ENCODE results near the gene CRYBA2.

Gene CRYBA2

GRCh38 chr2:218999021-218999880 is 6.0 kb upstream of the CRYBA2 start:
- DNase-seq (ENCODE audit: low read depth) = no peak

GRCh38 chr2:218998414-218999002 is 5.3 kb upstream of the CRYBA2 start:
- DNase-seq (ENCODE audit: low read depth) = no peak

DNA sequence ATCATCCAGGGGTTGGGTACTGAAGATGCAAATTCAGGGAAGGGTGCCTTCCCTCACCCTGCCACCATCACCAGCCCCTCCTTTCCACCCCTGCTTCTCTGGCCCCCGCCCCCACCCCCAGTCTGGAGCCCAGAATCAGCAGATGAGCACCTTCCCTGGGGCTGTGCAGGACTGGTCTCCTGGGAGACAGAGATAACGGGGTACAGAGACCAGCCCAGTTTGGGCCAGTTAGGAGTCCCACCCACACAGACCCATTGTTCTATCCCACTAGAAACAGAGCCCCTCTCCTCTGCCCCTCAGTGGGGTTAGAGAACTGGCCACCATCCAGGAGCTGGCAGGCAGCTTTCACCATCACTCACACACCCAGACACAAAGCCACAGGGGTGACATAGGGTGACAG is 4.5 kb upstream of the CRYBA2 start:
- DNase-seq (ENCODE audit: low read depth) = no peak

DNA sequence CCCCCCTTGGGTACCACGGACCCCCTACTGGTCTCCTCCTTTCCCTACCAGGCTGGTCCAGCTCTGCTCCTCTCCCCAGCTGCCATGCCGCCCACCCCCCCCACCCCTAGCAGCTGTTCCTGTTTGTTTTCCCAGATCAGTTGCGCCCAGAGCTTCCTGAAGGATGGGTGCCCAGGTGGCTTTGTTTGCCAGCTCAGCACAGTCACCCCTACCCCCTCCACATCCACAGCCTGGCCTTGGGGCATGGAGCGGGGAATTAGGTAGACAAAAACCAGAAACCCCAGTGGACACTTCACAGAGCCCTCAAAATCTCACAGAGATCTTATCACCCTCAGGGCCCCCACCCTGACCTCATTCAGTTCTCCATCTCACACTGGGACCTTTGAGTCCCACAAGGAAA is 3.7 kb upstream of the CRYBA2 start:
- no peak for DNase-seq (ENCODE audit: low read depth)

DNA sequence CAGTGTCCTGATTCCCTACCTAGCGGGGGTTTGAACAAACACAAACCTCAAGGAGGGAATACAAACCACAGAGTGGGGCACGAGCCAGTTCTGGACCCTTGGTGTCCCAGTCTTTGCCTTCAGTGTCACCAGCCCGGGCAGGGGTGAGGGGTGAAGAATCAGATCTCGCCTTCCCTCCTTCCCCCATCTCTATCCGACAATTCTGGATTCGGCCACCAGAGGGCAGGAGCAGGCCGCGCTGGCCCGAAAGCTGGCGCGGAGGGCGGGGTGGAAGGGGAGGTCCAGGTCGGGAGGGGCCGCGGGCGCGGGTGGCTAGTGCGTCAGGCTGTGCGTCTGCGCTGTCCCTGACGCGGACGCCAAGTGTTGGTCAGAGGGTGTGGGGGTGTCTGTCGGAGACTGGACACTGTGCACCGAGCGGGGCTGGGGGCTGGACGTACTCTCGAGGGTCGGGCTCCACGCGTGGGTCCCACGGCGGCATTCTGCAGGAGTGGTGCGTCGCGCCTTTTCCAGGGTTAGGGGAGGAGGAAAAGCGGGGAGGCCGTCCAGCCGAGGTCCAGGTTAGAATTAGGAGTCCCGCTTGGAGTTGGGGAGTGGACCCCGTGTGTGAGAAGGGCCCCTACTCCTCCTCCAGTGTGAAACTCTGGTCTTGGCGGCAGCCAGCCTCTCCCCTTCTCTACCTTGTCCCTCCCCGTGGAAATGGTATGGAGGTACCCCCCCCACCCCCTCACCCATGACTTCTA is 2.9 kb upstream of the CRYBA2 start:
- peak; percentile 67 for DNase-seq (ENCODE audit: low read depth)

DNA sequence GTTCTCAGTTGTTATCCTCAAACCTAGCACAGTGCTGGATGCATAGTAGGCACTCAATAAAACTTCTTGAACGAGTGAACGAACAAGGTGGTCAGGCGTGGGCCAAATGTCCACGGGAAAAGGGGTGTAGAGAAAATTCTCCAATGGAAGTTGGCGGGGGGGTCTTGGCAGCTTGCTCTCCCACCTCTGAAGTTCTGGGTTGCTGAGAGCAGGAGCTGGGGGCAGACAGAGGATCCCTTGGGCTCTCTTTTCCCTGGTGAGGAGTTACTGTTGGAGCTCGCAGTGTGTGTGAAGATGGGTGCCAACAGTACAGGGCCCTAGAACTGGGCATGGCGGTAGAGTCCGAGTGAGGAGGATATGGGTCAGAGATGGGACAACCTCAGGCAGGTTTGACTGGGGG is 2.3 kb upstream of the CRYBA2 start:
- DNase-seq (ENCODE audit: low read depth) = no peak

GRCh38 chr2:218992703-218993344 is 398 bp downstream of the CRYBA2 start:
- DNase-seq (ENCODE audit: low read depth) = no peak

DNA sequence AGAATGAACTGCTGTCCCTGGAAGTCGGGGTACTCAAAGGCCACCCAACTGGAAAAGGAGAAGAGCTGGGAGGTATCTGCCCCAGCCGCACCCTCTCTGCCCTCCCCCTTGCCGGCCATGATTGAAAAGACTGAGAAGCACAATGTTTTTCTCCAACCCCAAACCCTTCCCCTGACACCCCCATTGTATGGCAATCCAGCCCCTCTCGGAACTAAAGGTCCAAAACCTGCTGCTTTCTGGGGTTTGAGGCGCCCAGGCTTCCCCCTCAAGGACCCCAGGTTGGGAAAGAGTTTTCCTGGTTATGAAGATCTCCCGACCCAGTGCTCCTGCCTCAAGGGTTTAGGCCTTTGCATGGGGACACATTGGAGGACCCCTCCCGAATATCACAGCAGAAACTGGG is 1.0 kb downstream of the CRYBA2 start:
- DNase-seq (ENCODE audit: low read depth) = no peak

DNA sequence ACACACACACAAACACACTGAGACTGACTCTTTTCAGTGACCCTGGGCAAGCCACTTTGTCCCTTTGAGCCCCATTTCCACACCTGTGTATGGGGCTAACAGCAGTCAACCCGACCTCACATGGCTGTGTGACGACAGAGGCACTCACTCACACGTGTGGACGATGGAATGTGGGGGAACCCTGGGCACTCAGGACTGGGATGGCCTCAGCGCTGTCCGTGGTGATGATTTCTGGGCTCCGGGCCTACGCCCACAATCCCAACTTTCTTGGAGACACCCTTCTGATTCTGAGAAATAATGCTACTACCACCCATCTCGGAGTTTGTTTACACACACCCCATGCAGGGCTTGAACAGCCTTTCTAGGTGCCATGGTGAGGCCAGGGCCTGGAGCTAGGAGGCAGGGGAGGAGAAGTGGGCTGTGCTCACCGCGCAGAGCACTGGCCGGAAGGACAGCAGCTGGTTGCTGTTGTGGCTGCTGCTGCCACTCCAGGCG is 1.5 kb downstream of the CRYBA2 start:
- no peak for DNase-seq (ENCODE audit: low read depth)

GRCh38 chr2:218990612-218991011 is 2.6 kb downstream of the CRYBA2 start:
- DNase-seq (ENCODE audit: low read depth) = no peak

DNA sequence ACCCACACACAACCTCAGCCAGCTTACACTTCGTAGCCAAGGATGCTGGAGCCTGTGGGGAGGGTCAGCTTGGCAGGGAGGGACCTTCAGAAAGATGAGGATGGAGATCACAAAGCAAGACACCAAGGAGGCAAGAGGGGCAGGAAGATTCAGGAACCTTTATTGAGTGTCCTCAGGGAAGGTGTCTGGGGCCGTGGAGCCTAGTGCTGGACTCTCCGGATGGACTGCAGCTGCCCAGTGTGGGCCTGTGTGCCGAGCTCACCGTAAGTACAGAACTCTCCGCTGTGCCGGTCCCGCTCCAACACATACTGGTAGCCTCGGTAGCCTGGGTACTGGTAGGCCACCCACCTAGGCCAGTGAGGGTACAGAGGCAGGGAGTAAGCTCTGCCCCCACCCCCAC is 3.2 kb downstream of the CRYBA2 start:
- DNase-seq (ENCODE audit: low read depth) = no peak

DNA sequence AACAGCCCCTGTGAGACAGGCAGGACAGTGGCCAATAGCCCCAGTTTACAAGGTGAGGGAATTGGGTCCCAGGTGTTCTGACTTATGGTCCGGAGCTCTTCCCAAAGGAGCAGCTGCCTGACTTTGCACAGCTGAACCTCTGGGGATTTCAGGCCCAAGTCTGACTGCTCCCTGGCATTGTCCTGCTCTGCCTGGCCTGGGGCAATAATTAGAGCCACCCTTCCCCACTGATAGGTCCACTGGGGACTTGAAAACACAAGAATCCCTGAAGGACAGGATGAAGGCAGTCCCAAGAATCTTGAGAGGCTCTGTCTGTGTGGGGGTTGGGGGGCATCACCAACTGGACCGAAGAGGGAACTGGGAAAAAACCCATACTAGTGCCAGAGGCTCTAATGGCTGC is 4.6 kb downstream of the CRYBA2 start:
- no peak for DNase-seq (ENCODE audit: low read depth)

GRCh38 chr2:218988164-218988563 is 5.1 kb downstream of the CRYBA2 start:
- no peak for DNase-seq (ENCODE audit: low read depth)

DNA sequence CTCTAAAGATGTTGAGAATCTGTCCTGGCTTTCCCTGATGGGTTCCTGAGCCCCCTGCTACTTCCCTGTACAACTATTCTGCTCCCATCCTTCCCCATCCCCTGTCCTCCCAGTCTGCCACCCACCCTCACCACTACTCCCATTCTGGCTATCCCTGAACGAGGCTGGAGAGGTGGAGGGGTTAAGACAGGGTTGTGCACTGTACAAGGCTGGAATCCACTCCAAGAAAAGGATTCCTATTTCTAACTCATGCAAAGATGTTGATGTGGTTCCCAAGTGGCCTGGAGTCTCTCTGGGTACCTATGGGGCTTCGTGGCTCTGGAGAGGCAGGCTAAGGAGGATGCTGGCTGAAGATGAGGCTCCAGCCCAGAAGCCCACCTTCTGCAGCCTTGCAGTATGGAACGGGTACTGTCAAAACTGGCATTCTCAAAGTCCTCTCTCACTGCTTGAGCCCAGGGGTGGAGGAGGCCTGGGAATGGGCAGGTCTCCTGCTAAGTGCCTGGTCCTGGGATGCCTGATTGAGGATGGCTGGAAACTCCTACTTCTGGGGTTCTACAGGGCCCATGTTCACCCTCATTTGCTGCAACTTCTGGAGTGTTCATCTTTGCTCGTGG is 7.0 kb downstream of the CRYBA2 start:
- DNase-seq (ENCODE audit: low read depth) = no peak

- DNase-seq (ENCODE audit: low read depth) = no peak
Measured at GRCh38 chr2:218985325-218986091, 7.7 kb downstream of the CRYBA2 start.

DNA sequence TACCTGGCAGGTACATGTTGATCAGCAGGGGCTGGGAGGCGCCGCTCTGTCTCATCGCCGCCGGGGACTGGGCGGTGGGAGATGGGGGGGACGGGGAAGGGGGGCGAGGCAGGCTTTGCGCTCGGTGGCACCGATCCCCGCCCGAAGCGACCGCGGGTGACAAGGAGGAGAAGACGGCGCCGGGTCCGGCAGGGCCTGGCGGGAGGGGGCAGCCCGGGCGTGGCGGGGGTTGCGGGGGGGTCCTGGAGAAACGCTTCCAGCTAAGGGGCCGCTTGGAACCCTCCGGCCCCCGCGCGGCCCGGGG is 8.2 kb downstream of the CRYBA2 start, which contains the start of gene FEV:
Gene FEV, minus strand, starts transcription at position 164 of the 304 bp plus-strand sequence. Its CDS starts 109 bp downstream, at position 55.
- no peak for DNase-seq (ENCODE audit: low read depth)

DNA sequence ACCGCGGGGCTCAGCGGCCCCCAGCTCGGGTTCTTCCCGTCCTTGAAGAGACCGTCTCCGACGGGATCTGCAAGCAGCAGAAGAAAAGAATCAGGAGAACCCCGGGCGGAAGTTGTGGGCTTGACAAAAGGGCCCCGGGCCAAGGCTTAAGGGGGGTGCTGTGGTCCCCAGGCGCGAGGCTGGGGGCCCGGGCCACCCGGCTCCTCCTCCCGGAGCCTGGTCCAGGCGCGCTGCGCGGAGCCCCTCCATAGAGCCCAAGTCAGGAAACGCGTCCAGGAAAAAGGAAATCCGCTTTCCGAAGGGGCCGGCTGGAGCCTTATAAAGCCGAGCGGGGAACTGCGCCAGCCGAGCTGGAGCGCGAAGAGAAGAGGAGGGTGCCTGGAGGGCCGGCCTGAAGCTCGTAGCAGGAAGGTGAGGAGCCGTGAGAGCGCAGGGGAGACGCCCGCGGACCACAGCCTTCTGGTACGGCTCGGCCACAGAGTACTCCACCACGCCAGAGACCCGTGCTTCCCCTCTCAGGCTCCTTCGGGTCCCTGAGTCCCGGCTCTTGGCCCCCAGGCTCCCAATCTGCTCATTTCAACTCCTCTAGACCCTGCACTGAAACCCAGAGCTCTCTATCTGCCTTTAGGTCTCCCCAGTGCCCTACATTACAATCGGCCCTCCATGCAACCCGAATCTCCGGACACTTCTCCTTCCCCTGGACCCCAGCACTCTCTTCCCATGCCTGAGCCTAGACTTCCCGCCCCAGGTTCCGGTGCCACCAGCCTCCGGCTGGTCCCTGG is 8.8 kb downstream of the CRYBA2 start:
- DNase-seq (ENCODE audit: low read depth) = no peak

DNA sequence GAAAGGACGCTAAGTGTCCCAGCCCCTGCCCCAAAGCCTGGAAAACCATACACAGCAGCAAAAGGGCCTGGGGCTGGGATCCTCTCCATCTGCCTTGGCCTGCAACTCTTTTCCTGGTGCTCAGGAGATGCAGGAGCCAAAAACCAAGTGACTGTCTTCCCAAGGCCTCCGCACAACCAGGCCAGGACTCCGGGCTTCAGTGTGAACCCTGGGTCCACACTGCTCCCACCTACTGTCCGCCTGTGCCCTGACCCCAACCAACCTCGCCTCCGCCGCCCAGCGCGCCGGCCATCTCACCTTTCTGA is 9.3 kb downstream of the CRYBA2 start:
- no peak for DNase-seq (ENCODE audit: low read depth)

DNA sequence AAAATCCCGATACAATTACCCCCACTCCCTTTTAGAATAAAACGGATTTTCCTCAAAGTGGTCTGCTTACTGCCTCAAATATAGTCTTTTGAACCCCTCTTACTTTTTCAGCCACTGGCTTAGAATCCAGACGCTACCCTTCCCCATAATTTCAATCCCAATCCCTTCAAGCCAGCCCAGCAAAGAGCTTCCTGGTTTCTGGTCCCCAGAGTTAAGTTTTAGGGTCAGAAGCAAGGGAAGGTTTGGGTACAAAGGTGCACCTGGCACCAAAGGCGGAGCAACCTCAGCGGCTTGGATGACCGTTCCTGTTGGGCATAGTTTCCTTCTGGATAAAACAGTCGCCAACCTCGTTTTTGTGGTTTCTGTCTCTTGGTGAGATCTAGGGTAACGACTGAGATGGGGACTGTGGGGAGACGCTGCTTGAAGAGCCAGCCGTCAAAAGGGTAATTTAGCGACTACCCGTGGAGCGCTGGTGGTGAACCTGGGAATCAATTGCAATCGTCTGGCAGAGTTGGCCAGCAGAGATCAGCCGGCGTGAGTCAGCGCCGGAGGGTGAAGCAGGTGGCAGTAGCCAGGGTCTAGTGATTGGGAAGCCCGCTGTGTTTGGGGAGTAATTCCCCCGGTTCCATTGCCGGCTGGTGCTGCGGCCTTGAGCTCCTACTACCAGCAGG is 9.8 kb downstream of the CRYBA2 start:
- no peak for DNase-seq (ENCODE audit: low read depth)

Data from activated gamma-delta T cell treated with anti-CD3 and anti-CD28 coated beads, Interleukin-2, amount 50 U/mL, for 16 hours (primary cell).